ENCODE measurements around the gene PDCD6IP. TPM values are rescaled to one million over a fixed set of nuclear protein-coding genes. Genes with fewer than 3 reads are reported as not detected.

PDCD6IP gene
- total RNA-seq, 1 experiment from 2014 or later: 130 TPM

- no peak for DNase-seq (ENCODE audit: low read depth, low spot score)
- in situ Hi-C loops (cut with HindIII; ENCODE audit: low pct_unique_long_range_greater_than_20kb, low sequenced_read_pairs): no loop called here
Observed at GRCh38 chr3:33904730-33905129, 106.3 kb downstream of the PDCD6IP start.

GRCh38 chr3:33908250-33908851 is 109.9 kb downstream of the PDCD6IP start:
- in situ Hi-C loops (cut with HindIII; ENCODE audit: low pct_unique_long_range_greater_than_20kb, low sequenced_read_pairs): no loop called here
- no peak for DNase-seq (ENCODE audit: low read depth, low spot score)

- in situ Hi-C loops (cut with HindIII; ENCODE audit: low pct_unique_long_range_greater_than_20kb, low sequenced_read_pairs): no loop called here
- DNase-seq (ENCODE audit: low read depth, low spot score): no peak
Observed at GRCh38 chr3:33909547-33909946, 111.1 kb downstream of the PDCD6IP start.

- DNase-seq (ENCODE audit: low read depth, low spot score): no peak
- in situ Hi-C loops (cut with HindIII; ENCODE audit: low pct_unique_long_range_greater_than_20kb, low sequenced_read_pairs): no loop called here
Observed at GRCh38 chr3:33910031-33910430, 111.6 kb downstream of the PDCD6IP start.

GRCh38 chr3:33911525-33912322 is 113.3 kb downstream of the PDCD6IP start:
- DNase-seq (ENCODE audit: low read depth, low spot score): no peak
- in situ Hi-C loops (cut with HindIII; ENCODE audit: low pct_unique_long_range_greater_than_20kb, low sequenced_read_pairs): no loop called here

GRCh38 chr3:33914212-33914611 is 115.8 kb downstream of the PDCD6IP start:
- no peak for DNase-seq (ENCODE audit: low read depth, low spot score)
- in situ Hi-C loops (cut with HindIII; ENCODE audit: low pct_unique_long_range_greater_than_20kb, low sequenced_read_pairs): no loop called here

GRCh38 chr3:33914731-33915379 is 116.4 kb downstream of the PDCD6IP start:
- no peak for DNase-seq (ENCODE audit: low read depth, low spot score)
- in situ Hi-C loops (cut with HindIII; ENCODE audit: low pct_unique_long_range_greater_than_20kb, low sequenced_read_pairs): no loop called here

GRCh38 chr3:33915796-33916546 is 117.5 kb downstream of the PDCD6IP start:
- peak; percentile 56 for DNase-seq (ENCODE audit: low read depth, low spot score)

GRCh38 chr3:33918126-33918756 is 119.8 kb downstream of the PDCD6IP start:
- in situ Hi-C loops (cut with HindIII; ENCODE audit: low pct_unique_long_range_greater_than_20kb, low sequenced_read_pairs): no loop called here
- no peak for DNase-seq (ENCODE audit: low read depth, low spot score)

More at GRCh38 chr3:33915796-33916546, 117.5 kb downstream of the PDCD6IP start:
- in situ Hi-C loops (cut with HindIII; ENCODE audit: low pct_unique_long_range_greater_than_20kb, low sequenced_read_pairs): no loop called here

Other genes with a start within 250 kb of the PDCD6IP start
- gene CLASP2, start 80.4 kb upstream of the PDCD6IP start, total RNA-seq (2014; rRNA removed; shearing (Covaris generic)): 91.8 and 95.2 TPM in 2 replicates

All from SK-MEL-5 (cell line).